ENCODE results near the gene SPECC1L. TPM values are rescaled to one million over a fixed set of nuclear protein-coding genes. Genes with fewer than 3 reads are reported as not detected.
A peak's percentile ranks its signal among the peaks of the same experiment; 100 is the strongest.

SPECC1L gene
- total RNA-seq, 2 donors from 2014 or later, result 59.4 to 61.8 TPM

- DNase-seq, result no peak
- Mint-ChIP-seq H3K4me3 (no peak overlapping the region), H3K4me1 (ENCODE audit: low read depth) (peaks cover 66% of the 10 kb centered on the region), H3K27ac (no peak overlapping the region), H3K36me3 (ENCODE audit: insufficient read depth in 2 of 2) (peaks cover 0 to 2% of the 10 kb centered on the region in 2 donors), H3K9me3 (no peaks in the 10 kb centered on the region), H3K27me3 (ENCODE audit: low read depth) (no peaks in the 10 kb centered on the region)
- ATAC-seq (replicated peaks in 1 of 2), result no peak
Observed at GRCh38 chr22:24442352-24442744, 171.7 kb downstream of the SPECC1L start.

GRCh38 chr22:24443668-24444067 lies 173.0 kb downstream of the SPECC1L start:
- DNase-seq (no peak), ATAC-seq (replicated peaks in 1 of 2) (no peak)
- Mint-ChIP-seq H3K27ac (peak overlapping the region; percentile 27), H3K4me1 (ENCODE audit: low read depth) (peaks cover 56% of the 10 kb centered on the region), H3K9me3 (no peaks in the 10 kb centered on the region), H3K4me3 (no peak overlapping the region), H3K36me3 (ENCODE audit: insufficient read depth in 2 of 2) (peaks cover 0 to 2% of the 10 kb centered on the region in 2 donors), H3K27me3 (ENCODE audit: low read depth) (no peaks in the 10 kb centered on the region)

- peaks cover 0 to 2% of the 10 kb centered on the region in 2 donors for H3K36me3 Mint-ChIP-seq (ENCODE audit: insufficient read depth in 2 of 2)
- H3K27ac Mint-ChIP-seq, result no peak overlapping the region
- no peak for DNase-seq
- peaks cover 55% of the 10 kb centered on the region for H3K4me1 Mint-ChIP-seq (ENCODE audit: low read depth)
- no peak overlapping the region for H3K4me3 Mint-ChIP-seq
- no peak for ATAC-seq (replicated peaks in 1 of 2)
- H3K9me3 Mint-ChIP-seq, result no peaks in the 10 kb centered on the region
- no peaks in the 10 kb centered on the region for H3K27me3 Mint-ChIP-seq (ENCODE audit: low read depth)
Observed at GRCh38 chr22:24444251-24444650, 173.6 kb downstream of the SPECC1L start.

- H3K4me1 Mint-ChIP-seq (ENCODE audit: low read depth), result peaks cover 51% of the 10 kb centered on the region
- H3K27me3 Mint-ChIP-seq (ENCODE audit: low read depth), result no peaks in the 10 kb centered on the region
- no peak overlapping the region for H3K27ac Mint-ChIP-seq
- H3K36me3 Mint-ChIP-seq (ENCODE audit: insufficient read depth in 2 of 2), result peaks cover 0 to 2% of the 10 kb centered on the region in 2 donors
- DNase-seq (no peak), ATAC-seq (replicated peaks in 1 of 2) (peak in 1 of 2 donors; percentile 19)
- no peaks in the 10 kb centered on the region for H3K9me3 Mint-ChIP-seq
- no peak overlapping the region for H3K4me3 Mint-ChIP-seq
Observed at GRCh38 chr22:24444729-24445466, 174.3 kb downstream of the SPECC1L start.

- peaks cover 2 to 5% of the 10 kb centered on the region in 2 donors for H3K36me3 Mint-ChIP-seq (ENCODE audit: insufficient read depth in 2 of 2)
- no peaks in the 10 kb centered on the region for H3K27me3 Mint-ChIP-seq (ENCODE audit: low read depth)
- DNase-seq (peak in 1 of 2 donors; percentile 49), ATAC-seq (replicated peaks in 1 of 2) (peak; percentile 84)
- no peak overlapping the region for H3K27ac Mint-ChIP-seq
- peaks cover 47% of the 10 kb centered on the region for H3K4me1 Mint-ChIP-seq (ENCODE audit: low read depth)
- peaks cover 0 to 2% of the 10 kb centered on the region in 2 donors for H3K9me3 Mint-ChIP-seq
- H3K4me3 Mint-ChIP-seq, result no peak overlapping the region
Observed at GRCh38 chr22:24445481-24446259, 175.0 kb downstream of the SPECC1L start.

GRCh38 chr22:24446260-24446611 lies 175.6 kb downstream of the SPECC1L start:
- Mint-ChIP-seq H3K4me1 (ENCODE audit: low read depth) (peaks cover 41% of the 10 kb centered on the region), H3K36me3 (ENCODE audit: insufficient read depth in 2 of 2) (peaks cover 3% of the 10 kb centered on the region in 2 donors), H3K9me3 (peaks cover 0 to 2% of the 10 kb centered on the region in 2 donors), H3K4me3 (no peak overlapping the region), H3K27me3 (ENCODE audit: low read depth) (no peaks in the 10 kb centered on the region), H3K27ac (no peak overlapping the region)
- no peak for ATAC-seq (replicated peaks in 1 of 2)
- DNase-seq, result no peak

GRCh38 chr22:24450610-24451009 lies 180.0 kb downstream of the SPECC1L start:
- ATAC-seq (replicated peaks in 1 of 2) (no peak), DNase-seq (no peak)
- Mint-ChIP-seq H3K4me1 (ENCODE audit: low read depth) (peaks cover 10% of the 10 kb centered on the region), H3K27ac (peak overlapping the region; percentile 71), H3K36me3 (ENCODE audit: insufficient read depth in 2 of 2) (peaks cover 3 to 5% of the 10 kb centered on the region in 2 donors), H3K27me3 (ENCODE audit: low read depth) (no peaks in the 10 kb centered on the region), H3K9me3 (peaks cover 0 to 2% of the 10 kb centered on the region in 2 donors), H3K4me3 (no peak overlapping the region)

- Mint-ChIP-seq H3K27me3 (ENCODE audit: low read depth) (no peaks in the 10 kb centered on the region), H3K36me3 (ENCODE audit: insufficient read depth in 2 of 2) (peaks cover 3 to 5% of the 10 kb centered on the region in 2 donors), H3K27ac (no peak overlapping the region), H3K4me3 (no peak overlapping the region), H3K4me1 (ENCODE audit: low read depth) (peaks cover 4% of the 10 kb centered on the region), H3K9me3 (peaks cover 0 to 2% of the 10 kb centered on the region in 2 donors)
- ATAC-seq (replicated peaks in 1 of 2) (no peak), DNase-seq (no peak)
Observed at GRCh38 chr22:24451162-24451561, 180.5 kb downstream of the SPECC1L start.

GRCh38 chr22:24453853-24454252 lies 183.2 kb downstream of the SPECC1L start:
- no peaks in the 10 kb centered on the region for H3K27me3 Mint-ChIP-seq (ENCODE audit: low read depth)
- H3K36me3 Mint-ChIP-seq (ENCODE audit: insufficient read depth in 2 of 2), result peaks cover 3 to 5% of the 10 kb centered on the region in 2 donors
- H3K4me1 Mint-ChIP-seq (ENCODE audit: low read depth), result no peaks in the 10 kb centered on the region
- peaks cover 0 to 2% of the 10 kb centered on the region in 2 donors for H3K9me3 Mint-ChIP-seq
- H3K27ac Mint-ChIP-seq, result no peak overlapping the region
- no peak overlapping the region for H3K4me3 Mint-ChIP-seq
- no peak for DNase-seq
- ATAC-seq (replicated peaks in 1 of 2), result no peak

- peaks cover 7% of the 10 kb centered on the region for H3K4me1 Mint-ChIP-seq (ENCODE audit: low read depth)
- no peak overlapping the region for H3K4me3 Mint-ChIP-seq
- no peak for ATAC-seq (replicated peaks in 1 of 2)
- H3K27ac Mint-ChIP-seq, result no peak overlapping the region
- no peaks in the 10 kb centered on the region for H3K27me3 Mint-ChIP-seq (ENCODE audit: low read depth)
- DNase-seq, result no peak
- peaks cover 3 to 5% of the 10 kb centered on the region in 2 donors for H3K36me3 Mint-ChIP-seq (ENCODE audit: insufficient read depth in 2 of 2)
- H3K9me3 Mint-ChIP-seq, result peaks cover 0 to 2% of the 10 kb centered on the region in 2 donors
Observed at GRCh38 chr22:24455039-24455438, 184.4 kb downstream of the SPECC1L start.

- no peaks in the 10 kb centered on the region for H3K27me3 Mint-ChIP-seq (ENCODE audit: low read depth)
- no peak for ATAC-seq (replicated peaks in 1 of 2)
Observed at GRCh38 chr22:24455751-24456426, 185.3 kb downstream of the SPECC1L start.

GRCh38 chr22:24457894-24458420 lies 187.3 kb downstream of the SPECC1L start:
- peaks cover 0 to 2% of the 10 kb centered on the region in 2 donors for H3K36me3 Mint-ChIP-seq (ENCODE audit: insufficient read depth in 2 of 2)
- no peak overlapping the region for H3K4me3 Mint-ChIP-seq
- H3K4me1 Mint-ChIP-seq (ENCODE audit: low read depth), result peaks cover 17% of the 10 kb centered on the region
- ATAC-seq (replicated peaks in 1 of 2) (no peak), DNase-seq (no peak)
- no peaks in the 10 kb centered on the region for H3K9me3 Mint-ChIP-seq
- H3K27ac Mint-ChIP-seq, result no peak overlapping the region
- no peaks in the 10 kb centered on the region for H3K27me3 Mint-ChIP-seq (ENCODE audit: low read depth)

More at GRCh38 chr22:24455751-24456426, 185.3 kb downstream of the SPECC1L start:
- no peak for DNase-seq
- Mint-ChIP-seq H3K4me3 (no peak overlapping the region), H3K9me3 (no peaks in the 10 kb centered on the region), H3K4me1 (ENCODE audit: low read depth) (peaks cover 13% of the 10 kb centered on the region), H3K27ac (no peak overlapping the region), H3K36me3 (ENCODE audit: insufficient read depth in 2 of 2) (peaks cover 0 to 1% of the 10 kb centered on the region in 2 donors)

GRCh38 chr22:24459911-24460310 lies 189.3 kb downstream of the SPECC1L start:
- ATAC-seq (replicated peaks in 1 of 2) (no peak), DNase-seq (no peak)
- Mint-ChIP-seq H3K27me3 (ENCODE audit: low read depth) (no peaks in the 10 kb centered on the region), H3K4me1 (ENCODE audit: low read depth) (peaks cover 17% of the 10 kb centered on the region), H3K4me3 (no peak overlapping the region), H3K36me3 (ENCODE audit: insufficient read depth in 2 of 2) (peaks cover 0 to 3% of the 10 kb centered on the region in 2 donors), H3K9me3 (no peaks in the 10 kb centered on the region), H3K27ac (peak overlapping the region; percentile 62)

Measured in activated T-cell treated with anti-CD3 and anti-CD28 coated beads, Interleukin-2, amount 50 U/mL, for 72 hours (primary cell).